Fibroblast of skin of scalp (primary cell): ENCODE measurements around the gene LSR.

Experiments used
- DNase-seq: peaks from one replicate; pipeline ENCODE4 v3.0.0-alpha.2; 2013

LSR gene

GRCh38 chr19:35303357-35303915, 54.6 kb downstream of the LSR start:
- DNase-seq, result no peak

GRCh38 chr19:35304036-35304435, 55.2 kb downstream of the LSR start:
- no peak for DNase-seq

GRCh38 chr19:35305181-35305580, 56.4 kb downstream of the LSR start:
- no peak for DNase-seq

- DNase-seq, result no peak
Measured at GRCh38 chr19:35306473-35307246, 57.9 kb downstream of the LSR start.

GRCh38 chr19:35307931-35308330, 59.1 kb downstream of the LSR start:
- no peak for DNase-seq

- no peak for DNase-seq
Measured at GRCh38 chr19:35308910-35309309, 60.1 kb downstream of the LSR start.

- DNase-seq, result no peak
Measured at GRCh38 chr19:35309481-35310279, 60.9 kb downstream of the LSR start.

- no peak for DNase-seq
Measured at GRCh38 chr19:35310331-35310730, 61.5 kb downstream of the LSR start.

GRCh38 chr19:35310811-35311465, 62.1 kb downstream of the LSR start:
- no peak for DNase-seq

- DNase-seq, result no peak
Measured at GRCh38 chr19:35311901-35312665, 63.3 kb downstream of the LSR start.

- no peak for DNase-seq
Measured at GRCh38 chr19:35313587-35313986, 64.8 kb downstream of the LSR start.

- no peak for DNase-seq
Measured at GRCh38 chr19:35314031-35314430, 65.2 kb downstream of the LSR start.

GRCh38 chr19:35314858-35315470, 66.2 kb downstream of the LSR start:
- DNase-seq, result no peak

- DNase-seq, result no peak
Measured at GRCh38 chr19:35315883-35316282, 67.1 kb downstream of the LSR start.

- DNase-seq, result no peak
Measured at GRCh38 chr19:35316560-35316959, 67.8 kb downstream of the LSR start.
